HG02970 (cell line): ENCODE measurements around the gene RASSF3.

Experiments used
- ATAC-seq: cut with Tn5 transposase; IDR thresholded peaks from one replicate; pipeline ENCODE4 v1.9.1; 2021; ENCODE audit warnings: mild to moderate bottlenecking, moderate library complexity, moderate number of reproducible peaks; ENCODE audit not compliant: unreplicated experiment, low FRiP score

RASSF3 gene

GRCh38 chr12:64716371-64716770 lies 106.1 kb downstream of the RASSF3 start:
- no peak for ATAC-seq

- ATAC-seq: no peak
These were observed 106.7 kb downstream of the RASSF3 start for GRCh38 chr12:64716839-64717455.

GRCh38 chr12:64718649-64719048 lies 108.4 kb downstream of the RASSF3 start:
- no peak for ATAC-seq

- no peak for ATAC-seq
These were observed 110.6 kb downstream of the RASSF3 start for GRCh38 chr12:64720884-64721283.

- ATAC-seq: no peak
These were observed 112.5 kb downstream of the RASSF3 start for GRCh38 chr12:64722835-64723234.

- no peak for ATAC-seq
These were observed 113.3 kb downstream of the RASSF3 start for GRCh38 chr12:64723630-64724029.

GRCh38 chr12:64724201-64724745 lies 114.0 kb downstream of the RASSF3 start:
- ATAC-seq: no peak

- no peak for ATAC-seq
These were observed 119.8 kb downstream of the RASSF3 start for GRCh38 chr12:64729909-64730587.

GRCh38 chr12:64730588-64730969 lies 120.3 kb downstream of the RASSF3 start:
- no peak for ATAC-seq

- ATAC-seq: no peak
These were observed 121.4 kb downstream of the RASSF3 start for GRCh38 chr12:64731683-64732082.

- no peak for ATAC-seq
These were observed 123.6 kb downstream of the RASSF3 start for GRCh38 chr12:64733857-64734256.

- ATAC-seq: no peak
These were observed 125.1 kb downstream of the RASSF3 start for GRCh38 chr12:64735442-64735841.

GRCh38 chr12:64736771-64737170 lies 126.5 kb downstream of the RASSF3 start:
- ATAC-seq: no peak

GRCh38 chr12:64737539-64737938 lies 127.2 kb downstream of the RASSF3 start:
- no peak for ATAC-seq

- ATAC-seq: no peak
These were observed 129.5 kb downstream of the RASSF3 start for GRCh38 chr12:64739778-64740177.

- no peak for ATAC-seq
These were observed 130.4 kb downstream of the RASSF3 start for GRCh38 chr12:64740646-64741045.

- no peak for ATAC-seq
These were observed 132.1 kb downstream of the RASSF3 start for GRCh38 chr12:64742416-64742815.

- ATAC-seq: no peak
These were observed 132.9 kb downstream of the RASSF3 start for GRCh38 chr12:64743206-64743605.

- ATAC-seq: no peak
These were observed 134.3 kb downstream of the RASSF3 start for GRCh38 chr12:64744422-64745258.

GRCh38 chr12:64745259-64745807 lies 135.0 kb downstream of the RASSF3 start:
- ATAC-seq: no peak

- no peak for ATAC-seq
These were observed 135.7 kb downstream of the RASSF3 start for GRCh38 chr12:64745980-64746379.
